ENCODE data around the gene TRERF1.

DNA sequence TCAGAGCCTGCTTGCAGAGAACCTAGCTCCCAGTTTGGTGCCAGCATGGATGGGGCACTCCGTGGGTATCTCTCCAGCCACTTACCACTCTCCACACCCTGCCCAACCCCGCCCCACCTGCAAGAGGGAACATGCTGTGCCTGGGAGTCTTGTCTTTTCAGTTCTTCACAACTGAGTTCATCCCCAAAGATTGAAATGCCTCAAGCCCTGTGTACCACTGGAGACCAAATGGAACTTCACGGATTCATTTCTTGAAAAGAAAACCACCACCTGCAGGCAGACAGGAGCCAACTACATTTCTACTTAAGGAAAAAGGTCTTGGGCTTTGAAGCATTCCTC is 50.1 kb downstream of the TRERF1 start:
- TF ChIP-seq CTCF (IDR thresholded peaks at IDR 0.05), result no peak
- no peak for TF ChIP-seq POLR2A (IDR thresholded peaks at IDR 0.05)
- TF ChIP-seq POLR2AphosphoS5 (IDR thresholded peaks at IDR 0.05), result no peak

Measured in prostate gland (tissue), 2 donors.